ENCODE measurements around the gene LRCH3.

DNA sequence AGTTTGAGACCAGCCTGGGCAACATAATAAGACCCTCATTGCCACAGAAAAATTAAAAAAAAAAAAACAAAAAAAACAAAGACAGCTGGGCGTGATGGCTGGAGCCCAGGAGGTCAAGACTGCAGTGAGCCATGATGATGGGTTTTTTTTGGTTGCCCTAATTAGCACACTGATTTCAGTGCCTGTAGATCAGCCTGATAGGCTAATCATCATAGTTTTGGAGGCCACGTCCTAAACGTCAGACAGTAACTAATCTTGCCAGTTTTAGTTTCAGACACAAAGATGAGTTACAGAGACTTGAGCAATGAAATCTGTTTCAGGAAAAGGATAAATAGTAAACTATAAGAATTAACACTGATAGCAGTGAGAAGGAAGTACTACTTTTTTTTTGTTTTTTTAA lies 55.4 kb downstream of the LRCH3 start:
- TF ChIP-seq, protein P1, sequence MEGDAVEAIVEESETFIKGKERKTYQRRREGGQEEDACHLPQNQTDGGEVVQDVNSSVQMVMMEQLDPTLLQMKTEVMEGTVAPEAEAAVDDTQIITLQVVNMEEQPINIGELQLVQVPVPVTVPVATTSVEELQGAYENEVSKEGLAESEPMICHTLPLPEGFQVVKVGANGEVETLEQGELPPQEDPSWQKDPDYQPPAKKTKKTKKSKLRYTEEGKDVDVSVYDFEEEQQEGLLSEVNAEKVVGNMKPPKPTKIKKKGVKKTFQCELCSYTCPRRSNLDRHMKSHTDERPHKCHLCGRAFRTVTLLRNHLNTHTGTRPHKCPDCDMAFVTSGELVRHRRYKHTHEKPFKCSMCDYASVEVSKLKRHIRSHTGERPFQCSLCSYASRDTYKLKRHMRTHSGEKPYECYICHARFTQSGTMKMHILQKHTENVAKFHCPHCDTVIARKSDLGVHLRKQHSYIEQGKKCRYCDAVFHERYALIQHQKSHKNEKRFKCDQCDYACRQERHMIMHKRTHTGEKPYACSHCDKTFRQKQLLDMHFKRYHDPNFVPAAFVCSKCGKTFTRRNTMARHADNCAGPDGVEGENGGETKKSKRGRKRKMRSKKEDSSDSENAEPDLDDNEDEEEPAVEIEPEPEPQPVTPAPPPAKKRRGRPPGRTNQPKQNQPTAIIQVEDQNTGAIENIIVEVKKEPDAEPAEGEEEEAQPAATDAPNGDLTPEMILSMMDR (conservative IDR thresholded peaks at IDR 0.05; ENCODE audit: low read depth, low read length), result no peak
- TF ChIP-seq EZH2 (IDR thresholded peaks at IDR 0.05; ENCODE audit: low read length, unreplicated experiment), result no peak

Measured in PC-3 (cell line).